ENCODE measurements around the gene INF2.

INF2 gene

GRCh38 chr14:104677512-104678332 is 11.7 kb upstream of the INF2 start:
- DNase-seq: peak; percentile 63

DNA sequence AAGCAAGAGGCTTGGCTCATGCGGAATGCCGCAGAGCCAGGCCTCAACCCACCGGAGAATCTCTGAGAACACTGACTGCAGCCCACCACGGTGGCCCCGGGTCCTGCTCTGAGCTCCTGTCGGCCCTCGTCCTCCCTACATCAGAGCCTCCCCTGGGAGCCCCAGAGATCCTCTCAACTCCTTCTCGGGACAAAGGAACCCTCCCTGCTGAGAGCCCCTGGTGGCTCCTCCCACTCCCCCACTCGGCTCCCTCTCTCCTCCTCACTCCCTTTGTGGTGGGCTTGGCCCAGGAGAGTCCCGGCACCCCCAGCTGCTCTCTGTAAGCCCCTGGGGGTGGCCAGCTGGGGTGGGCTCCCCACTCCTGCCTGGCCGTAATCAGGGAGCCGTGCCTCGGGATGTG is 11.1 kb upstream of the INF2 start:
- no peak for DNase-seq

DNA sequence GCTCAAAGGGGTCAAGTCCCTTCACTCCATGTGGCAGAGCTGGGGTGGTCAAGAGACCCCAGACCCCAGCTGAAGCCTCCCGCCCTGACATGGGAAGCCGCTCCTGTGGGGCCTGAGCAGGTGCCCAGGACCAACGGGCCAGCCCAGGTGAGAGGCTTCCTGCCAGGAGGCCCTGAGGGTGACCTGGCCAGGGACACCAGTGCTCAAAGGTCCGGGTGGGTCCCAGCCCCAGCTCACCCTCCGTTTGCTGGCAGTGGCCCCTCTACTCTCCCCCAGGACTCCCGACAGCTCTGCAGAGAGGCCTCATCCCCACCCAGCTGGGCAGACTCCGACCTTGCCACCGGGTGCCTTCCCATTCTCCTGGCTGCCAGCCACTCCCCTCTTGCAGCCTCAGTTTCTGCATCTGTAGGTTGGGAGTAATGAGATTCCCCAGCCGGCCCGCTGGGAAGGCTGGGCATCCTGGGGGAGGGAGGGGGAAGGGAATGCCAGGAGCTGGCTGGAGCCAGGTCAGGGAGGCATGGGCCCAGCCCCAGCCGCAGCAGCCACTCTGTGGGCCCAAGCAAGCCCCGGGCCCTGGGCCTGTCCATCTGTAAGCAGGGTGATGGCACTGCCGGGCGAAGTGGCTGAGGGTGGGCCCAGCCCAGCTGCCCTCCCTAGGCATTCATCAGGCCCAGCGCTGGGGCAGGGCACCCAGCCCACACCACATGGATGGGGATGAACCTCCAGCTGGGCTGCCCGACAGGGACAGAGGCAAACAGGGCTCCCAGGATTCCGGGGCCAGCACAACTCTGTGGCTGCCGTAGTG is 10.3 kb upstream of the INF2 start:
- no peak for DNase-seq

DNA sequence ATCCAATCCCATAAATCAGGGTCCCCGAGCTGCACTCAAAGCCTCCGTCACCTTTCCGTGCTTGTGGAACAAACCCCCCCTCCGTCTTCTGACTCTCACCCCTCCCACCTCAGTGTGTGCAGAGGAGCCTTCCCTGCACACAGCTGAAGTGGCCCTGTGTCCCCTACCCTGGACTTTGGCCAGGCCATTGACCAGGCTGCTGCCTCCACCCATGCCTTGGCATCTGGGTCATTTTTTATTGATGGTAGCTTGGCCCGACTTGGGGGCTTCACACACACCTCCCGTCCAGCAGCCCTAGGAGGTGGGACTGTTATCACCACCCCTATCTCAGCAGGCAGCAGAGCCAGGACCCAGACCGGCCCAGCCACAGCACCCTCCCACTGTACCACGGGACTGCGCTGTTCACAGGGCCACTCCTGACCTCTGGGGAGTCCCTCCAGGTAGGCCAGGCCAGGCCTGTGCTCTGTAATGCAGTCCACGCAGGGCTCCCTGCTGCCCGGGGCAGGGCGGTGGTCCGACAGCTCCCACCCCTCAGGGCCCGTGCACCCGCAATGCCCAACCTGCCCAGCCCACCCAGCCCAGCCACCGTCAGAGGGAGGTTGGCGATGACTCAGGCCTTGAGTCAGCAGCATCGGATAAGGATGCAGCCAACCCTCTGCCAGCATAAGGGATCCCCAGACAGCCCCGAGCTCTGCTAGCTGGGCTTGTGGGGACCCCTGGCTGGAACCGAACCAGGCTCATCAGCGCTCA is 9.2 kb upstream of the INF2 start:
- no peak for DNase-seq

DNA sequence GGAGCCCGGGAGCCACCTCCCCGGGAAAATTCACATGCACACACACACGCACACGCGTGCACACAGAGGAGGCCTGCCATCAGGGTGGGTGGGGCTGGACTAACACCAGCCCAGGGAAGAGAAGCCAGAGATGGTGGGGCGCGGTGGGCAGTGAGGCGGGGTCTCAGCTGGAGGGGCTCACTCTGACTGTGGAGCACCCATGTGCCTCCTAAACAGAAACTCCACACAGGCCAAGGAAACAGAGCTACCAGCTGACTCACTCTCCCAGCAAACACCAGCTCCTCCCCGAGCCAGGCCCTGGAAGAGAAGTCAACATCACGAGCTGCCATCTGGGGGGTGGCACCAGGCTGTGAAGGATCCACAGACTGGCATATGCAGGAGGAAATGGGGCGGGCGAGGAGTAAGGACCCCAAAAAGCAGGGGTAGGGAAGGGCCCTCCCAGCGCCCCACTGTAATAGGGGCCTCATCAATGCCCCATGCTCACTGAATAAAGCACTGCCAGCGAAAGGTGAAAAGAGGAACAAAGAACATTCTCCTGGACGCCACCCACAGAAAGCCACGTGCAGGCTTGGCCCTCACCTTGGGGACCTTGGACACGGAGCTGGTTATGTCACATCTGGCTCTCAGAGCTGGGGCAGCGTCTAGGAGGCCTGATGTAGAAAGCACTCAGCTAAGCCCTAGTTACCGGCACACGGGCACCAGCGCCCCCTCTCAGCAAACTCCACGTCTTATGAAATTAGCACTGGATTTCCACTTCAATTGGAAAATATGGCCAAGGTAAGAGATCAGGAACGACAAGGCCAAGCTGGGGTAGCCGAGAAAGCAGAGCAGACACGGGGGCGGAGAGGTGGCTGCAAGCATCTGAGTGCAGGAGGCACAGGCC is 8.4 kb upstream of the INF2 start:
- no peak for DNase-seq

GRCh38 chr14:104681689-104682074 is 7.7 kb upstream of the INF2 start:
- DNase-seq: no peak

- no peak for DNase-seq
Observed at GRCh38 chr14:104682107-104682593, 7.3 kb upstream of the INF2 start.

- no peak for DNase-seq
Observed at GRCh38 chr14:104683653-104684448, 5.6 kb upstream of the INF2 start.

DNA sequence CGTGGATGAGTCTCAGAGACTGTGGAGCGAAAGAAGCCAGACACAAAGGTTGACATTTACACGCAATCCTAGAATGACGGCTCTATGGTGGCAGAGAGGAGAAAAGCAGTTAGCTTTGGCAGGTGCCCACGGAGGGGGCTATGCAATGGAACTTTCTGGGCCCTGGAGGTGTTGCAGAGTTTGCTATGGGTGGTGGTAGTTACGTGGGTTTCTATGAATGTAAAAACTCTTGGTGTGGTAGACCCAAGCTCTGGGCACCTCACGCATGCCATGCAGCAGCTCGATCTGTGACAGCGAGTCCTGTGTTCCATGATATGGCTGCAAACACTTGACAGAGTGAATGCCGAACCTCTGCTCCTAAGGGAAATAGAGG is 5.0 kb upstream of the INF2 start:
- no peak for DNase-seq

DNA sequence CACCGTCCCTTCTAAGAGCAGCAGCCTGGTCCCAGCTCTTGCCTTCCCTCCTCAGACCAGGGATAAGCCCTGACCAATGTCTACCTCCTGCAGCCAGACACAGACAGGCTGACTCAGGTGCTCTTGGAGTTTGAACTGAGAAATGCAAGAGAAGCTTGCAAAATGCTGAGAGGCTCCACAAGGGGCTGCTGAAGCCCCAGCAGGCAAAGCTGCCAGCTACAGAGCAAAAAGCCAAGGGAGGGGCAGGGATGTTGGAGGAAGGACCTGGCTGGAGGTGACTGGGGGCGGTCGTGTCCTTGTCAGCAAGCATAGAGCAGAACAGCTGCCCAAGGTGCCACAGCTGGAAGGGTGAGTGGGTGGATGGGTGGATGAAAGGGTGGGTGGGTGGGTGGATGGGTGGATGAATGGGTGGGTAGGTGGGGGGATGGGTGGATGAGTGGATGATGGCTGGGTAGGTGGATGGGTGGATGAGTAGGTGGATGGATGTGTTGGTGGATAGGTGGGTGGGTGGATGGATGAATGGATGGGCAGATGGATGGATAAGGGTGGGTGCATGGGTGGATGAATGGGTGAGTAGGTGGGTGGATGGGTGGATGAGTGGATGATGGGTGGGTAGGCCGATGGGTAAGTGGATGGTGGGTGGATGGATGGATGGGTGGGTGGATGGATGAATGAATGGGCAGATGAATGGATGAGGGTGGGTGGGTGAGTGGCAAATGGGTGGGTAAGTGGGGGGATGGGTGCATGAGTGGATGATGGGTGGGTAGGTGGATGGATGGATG is 4.0 kb upstream of the INF2 start:
- DNase-seq: no peak

DNA sequence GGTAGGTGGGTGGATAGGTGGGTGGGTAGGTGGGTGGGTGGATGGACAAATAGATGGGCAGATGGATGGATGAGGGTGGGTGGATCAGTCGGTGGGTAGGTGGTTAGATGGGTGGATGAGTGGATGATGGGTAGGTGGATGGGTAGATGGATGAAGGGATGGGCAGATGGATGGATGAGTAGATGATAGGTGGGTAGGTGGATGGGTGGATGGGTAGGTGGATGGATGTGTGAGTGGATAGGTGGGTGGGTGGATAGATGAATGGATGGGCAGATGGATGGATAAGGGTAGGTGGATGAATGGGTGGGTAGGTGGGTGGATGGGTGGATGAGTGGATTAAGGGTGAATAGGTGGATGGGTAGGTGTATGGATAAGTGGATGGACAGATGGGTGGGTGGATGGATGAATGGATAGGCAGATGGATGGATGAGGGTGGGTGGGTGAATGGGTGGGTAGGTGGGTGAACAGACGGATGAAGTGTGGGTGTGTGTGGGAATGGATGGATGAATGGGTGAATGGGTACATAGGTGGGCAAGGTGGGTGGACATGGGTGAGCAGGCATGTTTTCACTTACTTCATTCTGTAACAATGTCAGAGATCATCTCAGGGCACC is 3.3 kb upstream of the INF2 start:
- DNase-seq: no peak

DNA sequence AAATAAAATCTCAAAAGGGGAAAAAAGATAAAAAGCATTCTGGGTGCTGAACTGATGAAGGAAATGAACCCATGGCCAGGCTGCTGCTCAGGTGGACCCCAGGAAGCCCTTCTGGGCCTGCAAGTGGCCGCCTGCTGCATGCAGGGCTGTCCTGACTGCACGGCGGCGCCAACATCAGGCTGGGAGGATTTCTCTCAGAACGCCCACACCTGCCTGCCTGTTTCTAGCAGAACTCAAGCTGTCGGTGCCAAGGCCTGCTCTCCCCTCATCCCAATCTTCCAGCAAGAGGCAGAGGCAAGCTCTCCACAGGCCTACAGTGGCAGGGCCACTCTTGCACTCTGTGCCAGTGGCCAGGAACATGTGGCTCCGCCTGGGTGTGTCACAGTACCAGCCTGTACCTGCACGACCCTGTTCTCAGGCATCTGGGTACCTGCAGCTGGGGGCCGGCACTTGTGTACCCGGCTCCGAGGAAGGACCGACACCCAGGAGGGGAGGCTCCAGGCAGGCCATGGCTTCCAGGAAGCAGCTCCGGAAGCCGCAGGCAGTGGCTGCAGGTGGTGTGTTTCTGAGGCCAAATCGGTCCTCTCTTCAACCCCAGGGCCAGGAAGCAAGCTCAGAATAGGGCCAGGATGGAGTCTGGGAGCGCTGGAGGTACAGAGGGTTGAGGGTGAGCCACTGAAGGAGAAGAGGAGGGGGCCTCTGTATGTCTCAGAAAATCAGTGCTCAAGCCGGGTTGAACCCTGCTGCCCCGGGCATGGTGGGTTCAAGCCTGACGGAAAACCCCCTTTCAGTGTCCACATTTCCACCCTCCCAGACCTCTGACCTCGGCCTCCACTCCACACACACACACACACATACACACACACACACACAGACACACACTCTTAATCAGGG is 2.5 kb upstream of the INF2 start:
- DNase-seq: peak; percentile 23

DNA sequence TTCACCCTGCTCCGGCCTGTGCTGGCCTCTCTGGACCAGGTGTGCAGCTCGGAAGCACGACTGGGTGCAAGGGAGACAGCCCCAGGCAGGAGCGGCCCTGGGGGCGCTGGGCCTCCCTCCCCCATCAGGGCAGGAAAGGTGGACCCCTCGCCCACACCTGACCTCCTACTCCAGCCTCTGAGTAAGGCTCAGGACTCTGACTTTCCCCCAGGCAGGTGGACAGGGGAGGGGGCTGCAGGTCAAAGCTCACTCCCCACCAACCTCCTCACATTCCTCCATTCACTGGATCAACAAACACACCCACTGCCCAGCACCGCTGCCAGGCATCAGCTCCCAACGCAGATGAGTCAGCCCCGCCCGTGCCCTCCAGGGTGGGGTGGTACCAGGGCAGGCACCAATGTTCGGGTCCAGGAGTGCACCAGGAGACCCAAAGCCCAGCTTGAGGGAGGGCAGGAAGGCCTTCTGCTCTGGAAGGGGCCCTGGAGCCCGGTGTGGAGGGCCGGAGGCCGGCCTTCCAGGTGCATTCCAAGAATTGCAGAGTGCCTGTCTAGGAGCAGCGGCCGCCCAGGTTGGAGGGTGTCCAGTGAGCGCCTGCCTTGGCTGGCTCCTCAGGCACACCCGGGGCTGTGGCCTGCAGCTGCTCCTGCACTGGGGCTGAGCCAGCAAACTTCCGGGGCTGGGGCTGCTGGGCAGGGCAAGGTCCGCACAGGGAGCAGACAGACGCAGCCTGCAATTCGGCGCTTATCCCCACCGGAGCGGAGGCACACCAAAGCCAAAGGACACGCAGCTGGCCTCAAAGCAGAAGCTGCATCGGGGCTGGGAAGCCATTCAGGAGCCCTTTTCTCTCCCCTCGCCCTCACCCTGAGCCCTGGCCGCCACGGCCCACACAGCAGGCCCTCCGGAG is 1.6 kb upstream of the INF2 start:
- DNase-seq: no peak

GRCh38 chr14:104688505-104689108 is 811 bp upstream of the INF2 start:
- DNase-seq: peak; percentile 31

- peak; percentile 10 for DNase-seq
Observed at GRCh38 chr14:104689881-104690711, 678 bp downstream of the INF2 start.

- no peak for DNase-seq
Observed at GRCh38 chr14:104690861-104691455, 1.5 kb downstream of the INF2 start.

All from CD4-positive, alpha-beta T cell treated with Interleukin-12 subunit alpha and Interleukin-12 subunit beta, for 1 hour (primary cell).